HFFc6 (cell line): ENCODE results near the gene NTMT2. TPM values are rescaled to one million over a fixed set of nuclear protein-coding genes. Genes with fewer than 3 reads are reported as not detected.

Source experiments
- DNase-seq: peaks from one replicate; pipeline ENCODE4 v3.0.0-alpha.2; 2018
- H3K27ac Mint-ChIP-seq: 2 replicates; pipeline ENCODE4 v1.8.0; 2020; ENCODE audit warnings: mild to moderate bottlenecking, mixed read lengths
- H3K27me3 Mint-ChIP-seq: 2 replicates; pipeline ENCODE4 v1.8.0; 2021; ENCODE audit warnings: mild to moderate bottlenecking, moderate library complexity, mixed read lengths; ENCODE audit not compliant: insufficient read depth
- H3K36me3 Mint-ChIP-seq: 2 replicates; pipeline ENCODE4 v1.8.0; 2021; ENCODE audit warnings: low read depth, mixed read lengths
- H3K4me1 Mint-ChIP-seq: 2 replicates; pipeline ENCODE4 v1.8.0; 2020; ENCODE audit warnings: low read depth, mixed read lengths
- H3K4me3 Mint-ChIP-seq: 2 replicates; pipeline ENCODE4 v1.8.0; 2020; ENCODE audit warnings: mild to moderate bottlenecking, moderate library complexity, mixed read lengths
- H3K9me3 Mint-ChIP-seq: 2 replicates; pipeline ENCODE4 v1.8.0; 2020; ENCODE audit warnings: mild to moderate bottlenecking, mixed read lengths
- CTCF ChIP-seq: fragments of 200-600 bp; sonication (generic); IDR thresholded peaks from 2 replicates; pipeline ENCODE4 v1.5.0; 2021; ENCODE audit warnings: antibody characterized with exemption, mild to moderate bottlenecking
- total RNA-seq, 6 experiments: library from RNA; stranded (reverse); fragmentation: NEBNext Ultra II Directional; extraction: Animal tissue kit (Norgen Biotek cat#: 25700); gene quantifications; 2 replicates in 1 of 6; 3 replicates in 5 of 6; pipeline ENCODE4 v1.2.3, GENCODE V29; 2021

Gene NTMT2
- total RNA-seq, 6 experiments from 2014 or later = not detected

- H3K27ac Mint-ChIP-seq = no peak overlapping the region
- TF ChIP-seq CTCF = no peak
- 0 out of 2 replicates have a peak, but pooled peaks cover 5% of the 10 kb centered on the region for H3K36me3 Mint-ChIP-seq
- no peaks in the 10 kb centered on the region for H3K27me3 Mint-ChIP-seq
- H3K9me3 Mint-ChIP-seq = no peaks in the 10 kb centered on the region
- H3K4me3 Mint-ChIP-seq = no peak overlapping the region
- no peaks in the 10 kb centered on the region for H3K4me1 Mint-ChIP-seq
- DNase-seq = no peak
These were observed 3.5 kb downstream of the NTMT2 start for GRCh38 chr1:170149241-170149640.

GRCh38 chr1:170150016-170150415 is 4.3 kb downstream of the NTMT2 start:
- Mint-ChIP-seq H3K27ac (no peak overlapping the region), H3K4me3 (no peak overlapping the region), H3K4me1 (no peaks in the 10 kb centered on the region), H3K9me3 (no peaks in the 10 kb centered on the region), H3K36me3 (no peaks in the 10 kb centered on the region), H3K27me3 (no peaks in the 10 kb centered on the region; the same call in 1 of the 2 replicates)
- TF ChIP-seq CTCF = no peak
- no peak for DNase-seq

- no peaks in the 10 kb centered on the region; the same call in 1 of the 2 replicates for H3K27me3 Mint-ChIP-seq
- H3K4me3 Mint-ChIP-seq = no peak overlapping the region
- H3K9me3 Mint-ChIP-seq = no peaks in the 10 kb centered on the region
- H3K36me3 Mint-ChIP-seq = no peaks in the 10 kb centered on the region
- H3K4me1 Mint-ChIP-seq = no peaks in the 10 kb centered on the region
- no peak for TF ChIP-seq CTCF
- DNase-seq = no peak
- no peak overlapping the region for H3K27ac Mint-ChIP-seq
These were observed 5.2 kb downstream of the NTMT2 start for GRCh38 chr1:170150921-170151320.

- TF ChIP-seq CTCF = no peak
- Mint-ChIP-seq H3K4me3 (no peak overlapping the region), H3K27ac (no peak overlapping the region), H3K4me1 (no peaks in the 10 kb centered on the region), H3K27me3 (no peaks in the 10 kb centered on the region; the same call in 1 of the 2 replicates), H3K36me3 (no peaks in the 10 kb centered on the region), H3K9me3 (no peaks in the 10 kb centered on the region)
- no peak for DNase-seq
These were observed 7.7 kb downstream of the NTMT2 start for GRCh38 chr1:170153417-170153816.

- H3K4me3 Mint-ChIP-seq = no peak overlapping the region
- no peaks in the 10 kb centered on the region for H3K9me3 Mint-ChIP-seq
- no peak for TF ChIP-seq CTCF
- no peaks in the 10 kb centered on the region for H3K36me3 Mint-ChIP-seq
- no peaks in the 10 kb centered on the region; the same call in 1 of the 2 replicates for H3K27me3 Mint-ChIP-seq
- H3K27ac Mint-ChIP-seq = no peak overlapping the region
- no peak for DNase-seq
- H3K4me1 Mint-ChIP-seq = no peaks in the 10 kb centered on the region
These were observed 9.3 kb downstream of the NTMT2 start for GRCh38 chr1:170155055-170155454.

GRCh38 chr1:170156594-170156993 is 10.8 kb downstream of the NTMT2 start:
- H3K27ac Mint-ChIP-seq = no peak overlapping the region

More at GRCh38 chr1:170156594-170156993, 10.8 kb downstream of the NTMT2 start:
- no peak overlapping the region for H3K4me3 Mint-ChIP-seq
- H3K9me3 Mint-ChIP-seq = no peaks in the 10 kb centered on the region
- no peak for DNase-seq
- no peaks in the 10 kb centered on the region; the same call in 1 of the 2 replicates for H3K27me3 Mint-ChIP-seq
- no peaks in the 10 kb centered on the region for H3K4me1 Mint-ChIP-seq
- no peaks in the 10 kb centered on the region for H3K36me3 Mint-ChIP-seq
- TF ChIP-seq CTCF = no peak
